IMR-90 (cell line): Measurements from ENCODE around the gene ANKRD1. TPM values are rescaled to one million over a fixed set of nuclear protein-coding genes. Genes with fewer than 3 reads are reported as not detected.

ENCODE experiments used
- ATAC-seq: fragments of 200-7000 bp; cut with Tn5 transposase; 2 replicates; pipeline ENCODE4 v1.9.1; 2020; ENCODE audit warnings: low read depth, mild to moderate bottlenecking, moderate library complexity
- BruUV-seq: library from RNA; stranded (reverse); fragments of 400-500 nt; replicated peaks from 2 replicates; lab custom pipeline; 2021; lab: Mats Ljungman, UMichigan
- CTCF ChIA-PET: fragments of 300-600 bp; formaldehyde crosslinking; extraction: SDS; loops from one replicate; lab custom pipeline; 2021; ENCODE audit warnings: antibody characterized with exemption; lab: Yijun Ruan, JAX
- POLR2A ChIA-PET: fragments of 300-600 bp; sonication (Branson Sonifier 250); formaldehyde crosslinking; loops from one replicate; lab custom pipeline; 2022; ENCODE audit warnings: antibody characterized with exemption; ENCODE audit not compliant: unreplicated experiment; lab: Charles Lee
- DNase-seq: peaks from one replicate; pipeline ENCODE4 v3.0.0; 2013
- H2AFZ ChIP-seq: replicated peaks from 2 replicates; pipeline ENCODE3; 2013; ENCODE audit warnings: low read length, mild to moderate bottlenecking; ENCODE audit not compliant: poor library complexity
- H2AK5ac ChIP-seq: 2 replicates; pipeline ENCODE4 v1.6.1; 2013; ENCODE audit warnings: low read depth, low read length, inconsistent platforms
- H2AK9ac ChIP-seq: replicated peaks from 2 replicates; pipeline ENCODE3; 2013; ENCODE audit warnings: mild to moderate bottlenecking, low read depth, low read length, moderate library complexity; ENCODE audit not compliant: poor library complexity
- H2BK120ac ChIP-seq: 2 replicates; pipeline ENCODE4 v1.6.1; 2013; ENCODE audit warnings: low read depth, low read length, inconsistent platforms
- H2BK15ac ChIP-seq: 3 replicates; pipeline ENCODE4 v1.6.1; 2013; ENCODE audit warnings: low read depth, low read length, inconsistent platforms
- H2BK20ac ChIP-seq: 2 replicates; pipeline ENCODE4 v1.6.1; 2013; ENCODE audit warnings: low read depth, mild to moderate bottlenecking, inconsistent platforms, low read length, moderate library complexity
- H2BK5ac ChIP-seq: 2 replicates; pipeline ENCODE4 v1.6.1; 2013; ENCODE audit warnings: mild to moderate bottlenecking, low read depth, low read length, inconsistent platforms; ENCODE audit not compliant: poor library complexity, severe bottlenecking
- H3K14ac ChIP-seq: replicated peaks from 2 replicates; pipeline ENCODE4 v1.6.1; 2013; ENCODE audit warnings: low read depth, low read length, inconsistent platforms
- H3K18ac ChIP-seq: 2 replicates; pipeline ENCODE4 v1.6.1; 2013; ENCODE audit warnings: low read depth, low read length, control low read depth
- H3K23ac ChIP-seq: 2 replicates; pipeline ENCODE4 v1.6.1; 2013; ENCODE audit warnings: low read depth, low read length, inconsistent platforms
- H3K27ac ChIP-seq: 2 replicates; pipeline ENCODE4 v1.5.1; 2013; ENCODE audit warnings: mild to moderate bottlenecking, control low read depth, low read length; ENCODE audit not compliant: insufficient read depth
- H3K27me3 ChIP-seq: 2 replicates; pipeline ENCODE4 v1.6.1; 2013; ENCODE audit warnings: low read length; ENCODE audit not compliant: control insufficient read depth, insufficient read depth
- H3K36me3 ChIP-seq: 2 replicates; pipeline ENCODE4 v1.6.1; 2013; ENCODE audit warnings: low read length, mixed read lengths; ENCODE audit not compliant: control insufficient read depth, insufficient read depth
- H3K4ac ChIP-seq: 2 replicates; pipeline ENCODE4 v1.6.1; 2013; ENCODE audit warnings: low read depth, low read length, inconsistent platforms
- H3K4me1 ChIP-seq: 2 replicates; pipeline ENCODE4 v1.6.1; 2013; ENCODE audit warnings: low read length, mixed read lengths; ENCODE audit not compliant: control insufficient read depth, insufficient read depth
- H3K4me2 ChIP-seq: 2 replicates; pipeline ENCODE4 v1.6.1; 2013; ENCODE audit warnings: low read depth, mild to moderate bottlenecking, control low read depth, low read length, moderate library complexity
- H3K4me3 ChIP-seq: 2 replicates; pipeline ENCODE4 v1.5.1; 2013; ENCODE audit warnings: low read depth, mild to moderate bottlenecking, control low read depth, low read length, moderate library complexity; ENCODE audit not compliant: insufficient read depth
- H3K56ac ChIP-seq: 2 replicates; pipeline ENCODE4 v1.6.1; 2013; ENCODE audit warnings: low read length, inconsistent platforms; ENCODE audit not compliant: insufficient read depth; ENCODE audit errors: extremely low read depth
- H3K79me1 ChIP-seq, 2 experiments: 2 replicates each; pipeline ENCODE4 v1.6.1; 2013; ENCODE audit warnings: low read length in 2 of 2, inconsistent platforms in 1 of 2, low read depth in 1 of 2
- H3K9ac ChIP-seq: 2 replicates; pipeline ENCODE4 v1.6.1; 2013; ENCODE audit warnings: low read depth, low read length, control low read depth
- H3K9me1 ChIP-seq: 2 replicates; pipeline ENCODE4 v1.6.1; 2013; ENCODE audit warnings: low read length, inconsistent platforms; ENCODE audit not compliant: insufficient read depth
- H3K9me3 ChIP-seq: 2 replicates; pipeline ENCODE4 v1.6.1; 2013; ENCODE audit warnings: low read length; ENCODE audit not compliant: control insufficient read depth, insufficient read depth
- H4K20me1 ChIP-seq: 2 replicates; pipeline ENCODE4 v1.6.1; 2013; ENCODE audit warnings: low read length, inconsistent platforms; ENCODE audit not compliant: insufficient read depth
- H4K5ac ChIP-seq: 2 replicates; pipeline ENCODE4 v1.6.1; 2013; ENCODE audit warnings: mild to moderate bottlenecking, low read depth, low read length, control low read depth
- H4K8ac ChIP-seq, 2 experiments: 2 replicates each; pipeline ENCODE4 v1.6.1; 2013; ENCODE audit warnings: low read depth in 2 of 2, low read length in 2 of 2, control low read depth in 1 of 2, inconsistent platforms in 1 of 2
- H4K91ac ChIP-seq: 2 replicates; pipeline ENCODE4 v1.6.1; 2013; ENCODE audit warnings: low read depth, low read length, inconsistent platforms; ENCODE audit not compliant: insufficient read depth
- BHLHE40 ChIP-seq: fragments of 150-350 bp; IDR thresholded peaks from 2 replicates; pipeline ENCODE4 v1.6.1; 2016; ENCODE audit warnings: mild to moderate bottlenecking, low read depth, low read length
- CEBPB ChIP-seq: IDR thresholded peaks from 2 replicates; pipeline ENCODE4 v1.6.1; 2012; ENCODE audit warnings: low read depth, low read length, improper control_type of control experiment
- CHD1 ChIP-seq: IDR thresholded peaks from 2 replicates; pipeline ENCODE4 v1.6.1; 2012; ENCODE audit warnings: low read depth, low read length, improper control_type of control experiment
- CTCF ChIP-seq: conservative IDR thresholded peaks from 2 replicates; pipeline ENCODE4 v1.5.1; 2012; ENCODE audit warnings: mild to moderate bottlenecking, low read depth, low read length, improper control_type of control experiment
- FOS ChIP-seq: fragments of 150-350 bp; IDR thresholded peaks from 2 replicates; pipeline ENCODE4 v1.6.1; 2016; ENCODE audit warnings: low read depth, low read length
- MAFK ChIP-seq: IDR thresholded peaks from 2 replicates; pipeline ENCODE4 v1.6.1; 2012; ENCODE audit warnings: low read depth, low read length, improper control_type of control experiment
- MAZ ChIP-seq: IDR thresholded peaks from 2 replicates; pipeline ENCODE4 v1.6.1; 2012; ENCODE audit warnings: low read depth, mild to moderate bottlenecking, low read length, improper control_type of control experiment, moderate library complexity, borderline replicate concordance
- MXI1 ChIP-seq: IDR thresholded peaks from 2 replicates; pipeline ENCODE4 v1.6.1; 2012; ENCODE audit warnings: low read depth, mild to moderate bottlenecking, low read length, moderate library complexity, borderline replicate concordance
- NFE2L2 ChIP-seq: fragments of 150-350 bp; IDR thresholded peaks from 2 replicates; pipeline ENCODE4 v1.6.1; 2016; ENCODE audit warnings: low read depth, mild to moderate bottlenecking, low read length
- POLR2A ChIP-seq: IDR thresholded peaks from 2 replicates; pipeline ENCODE4 v1.6.1; 2012; ENCODE audit warnings: mild to moderate bottlenecking, low read depth, low read length
- RAD21 ChIP-seq: IDR thresholded peaks from 2 replicates; pipeline ENCODE4 v1.6.1; 2012; ENCODE audit warnings: low read length, improper control_type of control experiment
- RCOR1 ChIP-seq: IDR thresholded peaks from 2 replicates; pipeline ENCODE4 v1.6.1; 2012; ENCODE audit warnings: mild to moderate bottlenecking, low read length, improper control_type of control experiment; ENCODE audit not compliant: insufficient replicate concordance
- RFX5 ChIP-seq: IDR thresholded peaks from 2 replicates; pipeline ENCODE4 v1.8.0; 2012; ENCODE audit warnings: low read depth, mild to moderate bottlenecking, low read length, moderate library complexity
- SMC3 ChIP-seq: fragments of 150-350 bp; IDR thresholded peaks from 2 replicates; pipeline ENCODE4 v1.6.1; 2016; ENCODE audit warnings: low read depth, mild to moderate bottlenecking, antibody characterized with exemption, low read length, moderate library complexity
- USF2 ChIP-seq: fragments of 150-350 bp; IDR thresholded peaks from 2 replicates; pipeline ENCODE4 v1.6.1; 2017; ENCODE audit warnings: mild to moderate bottlenecking, antibody characterized with exemption, low read length, low read depth
- dilution Hi-C: fragments of 300-500 bp; cut with HindIII; formaldehyde crosslinking; loops from one replicate; pipeline ENCODE4 v1.14.3; 2018; ENCODE audit warnings: low sequenced_read_pairs; ENCODE audit not compliant: unreplicated experiment
- in situ Hi-C: fragments of 300-500 bp; cut with MboI; formaldehyde crosslinking; loops from 3 replicates; pipeline ENCODE4 v1.14.3; 2019; ENCODE audit warnings: low sequenced_read_pairs, inconsistent platforms, mixed read lengths
- intact Hi-C: fragments of 100-400 bp; cut with micrococcal nuclease; formaldehyde crosslinking; loops from 2 replicates; pipeline ENCODE4 v1.10.0; 2022
- polyA plus RNA-seq, 3 experiments: library from polyadenylated mRNA; depleted of rRNA; stranded (reverse); fragments of >200 nt; gene quantifications; 2 replicates each; pipeline ENCODE4 v1.2.3, GENCODE V29; 2012; ENCODE audit warnings: low replicate concordance in 1 of 3
- total RNA-seq: library from RNA; depleted of rRNA; stranded (reverse); fragments of >200 nt; gene quantifications from 2 replicates; pipeline ENCODE4 v1.2.3, GENCODE V29; 2012
- TF ChIP-seq, protein P1 (sequence below): fragments of 150-350 bp; IDR thresholded peaks from 2 replicates; pipeline ENCODE4 v1.6.1; 2016; ENCODE audit warnings: low read depth, mild to moderate bottlenecking, low read length, moderate library complexity, borderline replicate concordance

ANKRD1 gene
- total and polyA plus RNA-seq, 2 of the 4 experiments (the other 2 are of a cell fraction), result 7.4 to 10.8 TPM

DNA sequence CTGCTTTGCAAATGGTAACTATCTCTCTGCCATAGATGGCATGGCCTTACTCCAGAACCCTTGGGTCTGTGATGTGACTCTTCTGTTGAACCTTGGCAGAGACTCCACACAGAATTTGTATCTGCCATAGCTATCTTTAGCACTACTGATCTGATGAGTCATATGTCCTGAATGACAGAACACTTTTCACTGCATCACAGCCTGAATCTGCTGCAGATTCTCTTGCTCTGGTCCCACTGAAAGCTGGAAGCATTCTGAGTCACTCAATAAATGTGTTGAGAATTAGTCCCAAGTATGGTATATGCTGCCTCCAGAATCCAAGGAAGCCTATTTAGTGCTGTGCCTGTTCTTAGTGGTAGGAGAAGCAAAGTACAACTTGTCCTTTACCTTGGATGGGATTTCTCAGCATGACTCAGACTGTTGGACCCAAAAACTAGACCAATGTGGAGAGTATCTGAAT lies 39.5 kb upstream of the ANKRD1 start:
- TF ChIP-seq MAZ, result no peak
- peak; percentile 23 for TF ChIP-seq RCOR1
- no peak; the same call in 1 of the 2 replicates for TF ChIP-seq CTCF
- no peak for TF ChIP-seq USF2
- peak; percentile 70 for TF ChIP-seq FOS
- TF ChIP-seq SMC3, result no peak
- no peak for TF ChIP-seq RAD21
- no peak for TF ChIP-seq POLR2A
- no peak for TF ChIP-seq CHD1
- TF ChIP-seq NFE2L2, result 0 out of 2 replicates have a peak, but pooled peaks have one; percentile 32
- TF ChIP-seq, protein P1, sequence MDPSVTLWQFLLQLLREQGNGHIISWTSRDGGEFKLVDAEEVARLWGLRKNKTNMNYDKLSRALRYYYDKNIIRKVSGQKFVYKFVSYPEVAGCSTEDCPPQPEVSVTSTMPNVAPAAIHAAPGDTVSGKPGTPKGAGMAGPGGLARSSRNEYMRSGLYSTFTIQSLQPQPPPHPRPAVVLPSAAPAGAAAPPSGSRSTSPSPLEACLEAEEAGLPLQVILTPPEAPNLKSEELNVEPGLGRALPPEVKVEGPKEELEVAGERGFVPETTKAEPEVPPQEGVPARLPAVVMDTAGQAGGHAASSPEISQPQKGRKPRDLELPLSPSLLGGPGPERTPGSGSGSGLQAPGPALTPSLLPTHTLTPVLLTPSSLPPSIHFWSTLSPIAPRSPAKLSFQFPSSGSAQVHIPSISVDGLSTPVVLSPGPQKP, result no peak
- 0 out of 2 replicates have a peak, but pooled peaks have one; percentile 9 for TF ChIP-seq MAFK
- no peak for TF ChIP-seq BHLHE40
- TF ChIP-seq MXI1, result no peak
- no peak for TF ChIP-seq CEBPB
- no peak for TF ChIP-seq RFX5
- Histone ChIP-seq H3K23ac (peak overlapping the region; percentile 77; the same call in 1 of the 2 replicates), H3K27ac (no peak overlapping the region), H4K91ac (peak overlapping the region; percentile 12; the same call in 1 of the 2 replicates), H4K8ac (peak overlapping the region in 1 of 2 experiments; percentile 12; a peak in 1 of 4 replicates), H3K9me1 (peaks cover 7% of the 10 kb centered on the region), H3K18ac (peak overlapping the region; percentile 71; the same call in 1 of the 2 replicates), H3K4me1 (peaks cover 9% of the 10 kb centered on the region; the same call in 1 of the 2 replicates), H3K4me2 (peak overlapping the region; percentile 21; the same call in 1 of the 2 replicates), H3K79me1 (no peaks in the 10 kb centered on the region), H4K20me1 (no peaks in the 10 kb centered on the region), H3K9ac (no peak overlapping the region), H3K36me3 (no peaks in the 10 kb centered on the region), H3K14ac (peak overlapping the region; percentile 34), H3K4me3 (no peak overlapping the region), H2BK20ac (peak overlapping the region; percentile 90), H3K9me3 (no peaks in the 10 kb centered on the region), H2AK5ac (peak overlapping the region; percentile 9; the same call in 1 of the 2 replicates), H2BK15ac (0 out of 3 replicates have a peak overlapping the region, but pooled peaks have one; percentile 34), H3K56ac (no peak overlapping the region), H2BK5ac (peak overlapping the region; percentile 73), H2AFZ (no peak overlapping the region), H2AK9ac (no peak overlapping the region), H4K5ac (no peak overlapping the region), H3K4ac (peak overlapping the region; percentile 70; the same call in 1 of the 2 replicates), H2BK120ac (peak overlapping the region; percentile 60), H3K27me3 (no peaks in the 10 kb centered on the region)
- no TSS peak for BruUV-seq
- DNase-seq (peak; percentile 89), ATAC-seq (peak; percentile 86)
- POLR2A ChIA-PET, result no interaction called here
- in situ Hi-C loops, result no loop called here
- CTCF ChIA-PET, result interaction anchor here (1.1 kb wide), 1 partner anchor 48 kb away, joined by 4 read pairs; no protein-coding TSS in a partner anchor
- intact Hi-C loops, result no loop called here
- dilution Hi-C loops, result no loop called here
